ENCODE results near the gene KLHL13. TPM values are rescaled to one million over a fixed set of nuclear protein-coding genes. Genes with fewer than 3 reads are reported as not detected.
"Not testable (repeated sequence)": the region's sequence is repeated elsewhere in the genome, so short reads cannot be mapped to it uniquely, and the experiment has no call there.

KLHL13 gene
- total RNA-seq, 1 donor from 2014 or later, result 5.6 TPM

- no peak for DNase-seq (ENCODE audit: low spot score in 2 of 2, unreplicated experiment in 2 of 2)
- no peak for TF ChIP-seq CTCF (IDR thresholded peaks at IDR 0.05; ENCODE audit: unreplicated experiment)
- no peak overlapping the region for H3K4me3 Mint-ChIP-seq
- H3K36me3 Mint-ChIP-seq, result no peaks in the 10 kb centered on the region
- H3K27ac Mint-ChIP-seq, result no peak overlapping the region
- H3K27me3 Mint-ChIP-seq (ENCODE audit: low read depth), result no peaks in the 10 kb centered on the region
- H3K4me1 Mint-ChIP-seq, result no peaks in the 10 kb centered on the region
- H3K9me3 Mint-ChIP-seq, result peaks cover 25% of the 10 kb centered on the region
Observed at GRCh38 chrX:118025226-118025625, 91.4 kb downstream of the KLHL13 start.

DNA sequence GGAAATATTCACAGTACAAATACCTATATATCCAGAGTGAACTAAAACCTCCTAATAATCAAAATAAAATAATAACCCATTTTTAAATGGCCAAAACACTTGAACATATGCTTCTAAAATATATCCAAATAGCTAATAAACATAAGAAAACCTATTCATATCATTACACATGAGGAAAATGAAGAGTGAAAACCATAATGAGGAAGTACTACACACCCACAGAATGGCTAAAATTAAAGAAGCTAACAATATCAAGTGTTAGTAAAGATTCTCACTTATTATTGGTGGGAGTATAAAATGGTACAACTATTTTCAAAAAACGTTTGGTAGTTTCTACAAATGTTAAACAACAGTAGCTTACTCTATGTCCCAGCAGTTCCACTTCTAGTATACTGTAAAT, 92.1 kb downstream of the KLHL13 start:
- no peak for TF ChIP-seq CTCF (IDR thresholded peaks at IDR 0.05; ENCODE audit: unreplicated experiment)
- Mint-ChIP-seq H3K9me3 (peaks cover 25% of the 10 kb centered on the region), H3K4me1 (no peaks in the 10 kb centered on the region), H3K27me3 (ENCODE audit: low read depth) (no peaks in the 10 kb centered on the region), H3K27ac (no peak overlapping the region), H3K4me3 (no peak overlapping the region), H3K36me3 (no peaks in the 10 kb centered on the region)
- no peak for DNase-seq (ENCODE audit: low spot score in 2 of 2, unreplicated experiment in 2 of 2)

DNA sequence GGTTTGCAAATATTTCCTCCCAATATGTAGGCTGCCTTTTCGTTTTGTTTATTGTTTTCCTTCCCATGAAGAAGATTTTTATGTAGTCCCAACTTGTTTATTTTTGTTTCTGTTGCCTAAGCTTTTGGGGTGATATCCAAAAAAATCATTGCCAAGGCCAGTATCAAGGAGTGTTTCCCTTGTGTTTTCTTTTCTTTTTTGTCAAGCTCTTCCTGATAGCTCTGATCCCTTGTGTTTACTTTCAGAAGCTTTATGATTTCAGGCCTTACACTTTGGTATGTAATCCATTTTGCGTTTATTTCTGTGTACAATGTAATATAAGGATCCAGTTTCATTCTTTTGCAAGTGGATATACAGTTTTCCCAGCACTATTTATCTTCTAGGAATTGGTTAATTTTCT, 93.9 kb downstream of the KLHL13 start:
- no peak for DNase-seq (ENCODE audit: low spot score in 2 of 2, unreplicated experiment in 2 of 2)
- peaks cover 35% of the 10 kb centered on the region for H3K9me3 Mint-ChIP-seq
- no peaks in the 10 kb centered on the region for H3K4me1 Mint-ChIP-seq
- no peak overlapping the region for H3K27ac Mint-ChIP-seq
- no peaks in the 10 kb centered on the region for H3K36me3 Mint-ChIP-seq
- no peak overlapping the region for H3K4me3 Mint-ChIP-seq
- H3K27me3 Mint-ChIP-seq (ENCODE audit: low read depth), result no peaks in the 10 kb centered on the region
- TF ChIP-seq CTCF (IDR thresholded peaks at IDR 0.05; ENCODE audit: unreplicated experiment), result no peak

DNA sequence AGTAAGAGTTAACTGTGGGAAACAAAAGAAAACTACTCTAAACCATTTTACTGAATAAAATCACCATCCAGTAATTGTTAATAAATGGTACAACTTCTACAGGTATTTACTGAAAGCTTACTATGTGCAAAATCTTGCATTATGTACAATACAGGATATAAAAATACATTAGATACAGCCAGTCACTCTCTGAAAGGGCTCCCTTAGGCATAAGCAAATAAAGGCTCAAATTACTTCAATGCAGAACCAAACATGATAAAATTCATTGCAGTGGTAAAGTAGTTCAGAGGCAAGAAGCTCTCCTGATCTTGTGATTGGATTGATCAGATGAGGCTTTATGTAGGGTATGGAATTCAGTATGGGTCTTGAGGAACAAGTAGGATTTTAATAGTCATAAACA, 100.2 kb downstream of the KLHL13 start:
- Mint-ChIP-seq H3K9me3 (peaks cover 49% of the 10 kb centered on the region), H3K27ac (no peak overlapping the region), H3K4me3 (no peak overlapping the region), H3K36me3 (no peaks in the 10 kb centered on the region), H3K4me1 (no peaks in the 10 kb centered on the region), H3K27me3 (ENCODE audit: low read depth) (no peaks in the 10 kb centered on the region)
- DNase-seq (ENCODE audit: low spot score in 2 of 2, unreplicated experiment in 2 of 2), result no peak
- no peak for TF ChIP-seq CTCF (IDR thresholded peaks at IDR 0.05; ENCODE audit: unreplicated experiment)

DNA sequence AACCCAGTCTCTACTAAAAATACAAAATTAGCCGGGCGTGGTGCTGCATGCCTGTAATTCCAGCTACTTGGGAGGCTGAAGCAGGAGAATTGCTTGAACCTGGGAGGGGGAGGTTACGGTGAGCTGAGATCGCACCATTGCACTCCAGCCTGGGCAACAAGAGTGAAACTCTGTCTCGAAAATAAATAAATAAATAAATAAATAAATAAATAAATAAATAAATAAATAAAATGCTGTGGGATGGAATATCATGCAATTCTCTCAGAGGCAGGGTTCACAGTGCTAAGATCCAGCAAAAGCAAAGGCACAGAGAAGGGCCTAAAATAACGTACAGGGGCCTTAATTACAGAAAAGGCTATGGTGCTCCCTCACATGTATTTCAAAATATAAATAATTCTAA, 114.2 kb downstream of the KLHL13 start:
- H3K27ac Mint-ChIP-seq; H3K4me3 Mint-ChIP-seq; H3K4me1 Mint-ChIP-seq; H3K36me3 Mint-ChIP-seq; DNase-seq (ENCODE audit: low spot score in 2 of 2, unreplicated experiment in 2 of 2); H3K27me3 Mint-ChIP-seq (ENCODE audit: low read depth): not testable (repeated sequence)
- H3K9me3 Mint-ChIP-seq, result peaks cover 35% of the 10 kb centered on the region

- Mint-ChIP-seq H3K36me3 (no peaks in the 10 kb centered on the region), H3K27ac (no peak overlapping the region), H3K4me3 (no peak overlapping the region), H3K9me3 (peaks cover 25% of the 10 kb centered on the region), H3K4me1 (peaks cover 2% of the 10 kb centered on the region), H3K27me3 (ENCODE audit: low read depth) (no peaks in the 10 kb centered on the region)
- no peak for DNase-seq (ENCODE audit: low spot score in 2 of 2, unreplicated experiment in 2 of 2)
- no peak for TF ChIP-seq CTCF (IDR thresholded peaks at IDR 0.05; ENCODE audit: unreplicated experiment)
Observed at GRCh38 chrX:118000518-118000917, 116.1 kb downstream of the KLHL13 start.

All from mesothelial cell of epicardium (in vitro differentiated cells).